ENCODE results near the gene ELP6. TPM values are rescaled to one million over a fixed set of nuclear protein-coding genes. Genes with fewer than 3 reads are reported as not detected.
"Not testable (repeated sequence)": the region's sequence is repeated elsewhere in the genome, so short reads cannot be mapped to it uniquely, and the experiment has no call there.

ELP6 gene
- total RNA-seq, 1 donor, result 39.3 TPM

- no peak overlapping the region for H3K4me3 ChIP-seq (ENCODE audit: low read depth, low read length)
- no peak for TF ChIP-seq CTCF (IDR thresholded peaks at IDR 0.05; ENCODE audit: insufficient read depth, low read depth, low read length)
- no peak for DNase-seq (ENCODE audit: low read depth)
Measured at GRCh38 chr3:47495111-47495510, 18.4 kb downstream of the ELP6 start.

GRCh38 chr3:47491777-47492176 is 21.7 kb downstream of the ELP6 start:
- no peak for TF ChIP-seq CTCF (IDR thresholded peaks at IDR 0.05; ENCODE audit: insufficient read depth, low read depth, low read length)
- H3K4me3 ChIP-seq (ENCODE audit: low read depth, low read length), result no peak overlapping the region
- DNase-seq (ENCODE audit: low read depth), result no peak

- no peak overlapping the region for H3K4me3 ChIP-seq (ENCODE audit: low read depth, low read length)
- DNase-seq (ENCODE audit: low read depth), result no peak
- TF ChIP-seq CTCF (IDR thresholded peaks at IDR 0.05; ENCODE audit: insufficient read depth, low read depth, low read length), result no peak
Measured at GRCh38 chr3:47491186-47491585, 22.3 kb downstream of the ELP6 start.

GRCh38 chr3:47487265-47487664 is 26.2 kb downstream of the ELP6 start:
- TF ChIP-seq CTCF (IDR thresholded peaks at IDR 0.05; ENCODE audit: insufficient read depth, low read depth, low read length), result no peak
- no peak for DNase-seq (ENCODE audit: low read depth)
- H3K4me3 ChIP-seq (ENCODE audit: low read depth, low read length), result no peak overlapping the region

- DNase-seq (ENCODE audit: low read depth), result peak; percentile 63
- no peak overlapping the region for H3K4me3 ChIP-seq (ENCODE audit: low read depth, low read length)
- TF ChIP-seq CTCF (IDR thresholded peaks at IDR 0.05; ENCODE audit: insufficient read depth, low read depth, low read length), result no peak
Measured at GRCh38 chr3:47485812-47486211, 27.7 kb downstream of the ELP6 start.

- TF ChIP-seq CTCF (IDR thresholded peaks at IDR 0.05; ENCODE audit: insufficient read depth, low read depth, low read length), result no peak
- no peak for DNase-seq (ENCODE audit: low read depth)
Measured at GRCh38 chr3:47482366-47482765, 31.1 kb downstream of the ELP6 start.

GRCh38 chr3:47481763-47482162 is 31.7 kb downstream of the ELP6 start:
- DNase-seq (ENCODE audit: low read depth); H3K4me3 ChIP-seq (ENCODE audit: low read depth, low read length): not testable (repeated sequence)

More at GRCh38 chr3:47482366-47482765, 31.1 kb downstream of the ELP6 start:
- no peak overlapping the region for H3K4me3 ChIP-seq (ENCODE audit: low read depth, low read length)

GRCh38 chr3:47480267-47480666 is 33.2 kb downstream of the ELP6 start:
- not testable (repeated sequence) for H3K4me3 ChIP-seq (ENCODE audit: low read depth, low read length); DNase-seq (ENCODE audit: low read depth)

All from fibroblast of villous mesenchyme (primary cell).